Mucosa of descending colon (tissue), 3 donors: Measurements from ENCODE around the gene IGF2R. TPM values are rescaled to one million over a fixed set of nuclear protein-coding genes. Genes with fewer than 3 reads are reported as not detected.

ENCODE experiments used
- ATAC-seq: fragments of 200-7000 bp; cut with Tn5 transposase; one replicate; pipeline ENCODE4 v1.9.1; 2020; ENCODE audit warnings: mild to moderate bottlenecking, moderate library complexity
- DNase-seq, 3 donors: peaks; one replicate each; pipeline ENCODE4 v3.0.0-alpha.2; 2020
- H3K36me3 ChIP-seq: fragments of 200-600 bp; one replicate; pipeline ENCODE4 v1.8.0; 2021; ENCODE audit warnings: low read depth, mild to moderate bottlenecking
- H3K4me1 ChIP-seq: fragments of 200-600 bp; one replicate; pipeline ENCODE4 v1.8.0; 2021; ENCODE audit warnings: low read depth, mild to moderate bottlenecking
- H3K4me3 ChIP-seq: fragments of 200-600 bp; one replicate; pipeline ENCODE4 v1.8.0; 2021; ENCODE audit warnings: mild to moderate bottlenecking
- H3K9me3 ChIP-seq: fragments of 200-600 bp; one replicate; pipeline ENCODE4 v1.8.0; 2021; ENCODE audit warnings: mild to moderate bottlenecking
- intact Hi-C, 2 donors: fragments of 100-400 bp; cut with DNase I in 1 of 2; cut with micrococcal nuclease in 1 of 2; formaldehyde crosslinking; loops; one replicate each; pipeline versions ENCODE4 v1.11.0 to v1.11.1; 2022; cut with DNase I, micrococcal nuclease
- total RNA-seq, 3 donors: library from RNA; stranded (reverse); fragmentation: NEBNext Ultra II Directional in 2 of 3; extraction: Animal tissue kit (Norgen Biotek cat#: 25700) in 2 of 3; gene quantifications; one replicate each; pipeline versions ENCODE4 v1.2.1 to v1.2.4, GENCODE V29; 2021 to 2023
- TF ChIP-seq, protein P1 (sequence below): fragments of 200-600 bp; IDR thresholded peaks from one replicate; pipeline ENCODE4 v1.8.0; 2022; ENCODE audit warnings: antibody characterized with exemption, mild to moderate bottlenecking
- donor health status: DM: no; HTN: no; CAD: no; lungs with moderate emphysema.
- donor health status: DM: no; HTN: no; CAD: no.
- donor health status: DM: no; HTN: yes; CAD: no.

The IGF2R gene
- total RNA-seq, 3 donors from 2014 or later, result 97.7 to 112 (median 101) TPM

- TF ChIP-seq, protein P1, sequence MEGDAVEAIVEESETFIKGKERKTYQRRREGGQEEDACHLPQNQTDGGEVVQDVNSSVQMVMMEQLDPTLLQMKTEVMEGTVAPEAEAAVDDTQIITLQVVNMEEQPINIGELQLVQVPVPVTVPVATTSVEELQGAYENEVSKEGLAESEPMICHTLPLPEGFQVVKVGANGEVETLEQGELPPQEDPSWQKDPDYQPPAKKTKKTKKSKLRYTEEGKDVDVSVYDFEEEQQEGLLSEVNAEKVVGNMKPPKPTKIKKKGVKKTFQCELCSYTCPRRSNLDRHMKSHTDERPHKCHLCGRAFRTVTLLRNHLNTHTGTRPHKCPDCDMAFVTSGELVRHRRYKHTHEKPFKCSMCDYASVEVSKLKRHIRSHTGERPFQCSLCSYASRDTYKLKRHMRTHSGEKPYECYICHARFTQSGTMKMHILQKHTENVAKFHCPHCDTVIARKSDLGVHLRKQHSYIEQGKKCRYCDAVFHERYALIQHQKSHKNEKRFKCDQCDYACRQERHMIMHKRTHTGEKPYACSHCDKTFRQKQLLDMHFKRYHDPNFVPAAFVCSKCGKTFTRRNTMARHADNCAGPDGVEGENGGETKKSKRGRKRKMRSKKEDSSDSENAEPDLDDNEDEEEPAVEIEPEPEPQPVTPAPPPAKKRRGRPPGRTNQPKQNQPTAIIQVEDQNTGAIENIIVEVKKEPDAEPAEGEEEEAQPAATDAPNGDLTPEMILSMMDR, result no peak
- DNase-seq, result peak in 2 of 3 donors; percentile 53 to 67
- Histone ChIP-seq H3K4me3 (no peak overlapping the region), H3K36me3 (no peaks in the 10 kb centered on the region), H3K4me1 (peaks cover 41% of the 10 kb centered on the region), H3K9me3 (no peaks in the 10 kb centered on the region)
- peak; percentile 48 for ATAC-seq
- intact Hi-C loops, result no loop called here
Observed at GRCh38 chr6:159981403-159982245, 12.7 kb downstream of the IGF2R start.

GRCh38 chr6:159982731-159983506, 14.0 kb downstream of the IGF2R start:
- Histone ChIP-seq H3K4me1 (peaks cover 31% of the 10 kb centered on the region), H3K36me3 (no peaks in the 10 kb centered on the region), H3K9me3 (no peaks in the 10 kb centered on the region), H3K4me3 (no peak overlapping the region)
- ATAC-seq (peak; percentile 7), DNase-seq (no peak)
- intact Hi-C loops, result no loop called here
- TF ChIP-seq, protein P1, result no peak

GRCh38 chr6:159983641-159984080, 14.8 kb downstream of the IGF2R start:
- TF ChIP-seq, protein P1, result no peak
- Histone ChIP-seq H3K4me3 (no peak overlapping the region), H3K9me3 (no peaks in the 10 kb centered on the region), H3K36me3 (no peaks in the 10 kb centered on the region), H3K4me1 (peaks cover 23% of the 10 kb centered on the region)
- DNase-seq, result no peak
- intact Hi-C loops, result no loop called here
- peak; percentile 21 for ATAC-seq

DNA sequence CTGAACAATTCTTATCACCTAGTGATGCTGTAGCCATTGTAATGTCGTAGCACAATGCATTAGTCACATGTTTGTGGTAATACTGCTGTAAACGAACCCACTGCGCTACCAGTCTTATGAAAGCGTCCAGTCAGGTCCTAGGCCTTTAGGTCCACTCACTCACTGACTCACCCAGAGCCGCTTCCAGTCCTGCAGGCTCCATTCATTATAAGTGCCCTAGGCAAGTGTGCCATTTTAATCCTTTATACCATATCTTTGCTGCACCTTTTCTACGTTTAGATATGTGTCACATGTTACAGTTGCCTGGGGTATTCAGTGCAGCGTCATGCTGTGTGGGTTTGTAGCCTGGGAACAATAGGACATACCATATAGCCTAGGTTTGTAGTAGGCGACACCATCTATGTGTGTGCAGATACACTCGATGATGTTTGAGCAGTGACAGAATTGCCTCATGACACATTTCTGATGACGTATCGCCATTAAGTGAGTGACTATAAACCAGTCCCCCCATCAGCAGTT, 15.4 kb downstream of the IGF2R start:
- TF ChIP-seq, protein P1, result no peak
- Histone ChIP-seq H3K9me3 (no peaks in the 10 kb centered on the region), H3K4me3 (no peak overlapping the region), H3K36me3 (no peaks in the 10 kb centered on the region), H3K4me1 (peaks cover 17% of the 10 kb centered on the region)
- ATAC-seq (no peak), DNase-seq (no peak)
- intact Hi-C loops, result no loop called here

DNA sequence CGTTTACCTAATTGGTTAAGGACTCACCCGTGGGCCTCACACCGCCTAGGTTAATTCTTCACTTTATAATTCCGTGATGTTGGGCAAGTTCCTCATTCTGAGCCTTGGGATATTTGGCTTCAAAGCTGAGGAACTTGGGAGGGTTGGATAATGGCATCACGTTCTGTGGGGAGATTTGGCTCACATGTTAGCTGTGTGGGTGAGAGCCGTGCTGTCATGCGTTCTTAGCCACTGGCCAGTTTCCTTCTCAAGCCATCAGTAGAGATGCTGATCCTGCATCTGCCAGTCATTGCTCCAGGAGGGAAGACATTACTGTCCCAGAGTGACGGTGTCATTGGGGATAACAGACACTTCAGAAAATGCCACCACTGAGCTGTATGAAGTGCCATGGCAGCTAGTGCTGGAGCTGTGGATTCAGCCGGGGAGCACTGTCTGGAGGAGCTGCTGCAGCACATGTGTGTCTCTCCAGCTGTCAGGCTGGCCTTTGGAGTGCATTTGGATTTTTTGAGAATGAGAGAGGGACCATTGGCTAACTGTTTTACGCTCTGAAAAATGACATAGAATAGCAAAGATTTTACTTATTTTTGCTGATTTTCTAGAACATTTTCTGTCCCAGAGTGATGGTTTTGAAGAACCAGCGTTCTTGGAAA, 16.5 kb downstream of the IGF2R start:
- DNase-seq (no peak), ATAC-seq (no peak)
- TF ChIP-seq, protein P1, result no peak
- intact Hi-C loops, result no loop called here
- H3K4me1 ChIP-seq, result peaks cover 21% of the 10 kb centered on the region
- no peaks in the 10 kb centered on the region for H3K36me3 ChIP-seq
- H3K9me3 ChIP-seq, result no peaks in the 10 kb centered on the region
- H3K4me3 ChIP-seq, result no peak overlapping the region
